Measurements from ENCODE around the gene EMP2.
"Not testable (repeated sequence)": the region's sequence is repeated elsewhere in the genome, so short reads cannot be mapped to it uniquely, and the experiment has no call there.

EMP2 gene, protein sequence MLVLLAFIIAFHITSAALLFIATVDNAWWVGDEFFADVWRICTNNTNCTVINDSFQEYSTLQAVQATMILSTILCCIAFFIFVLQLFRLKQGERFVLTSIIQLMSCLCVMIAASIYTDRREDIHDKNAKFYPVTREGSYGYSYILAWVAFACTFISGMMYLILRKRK

DNA sequence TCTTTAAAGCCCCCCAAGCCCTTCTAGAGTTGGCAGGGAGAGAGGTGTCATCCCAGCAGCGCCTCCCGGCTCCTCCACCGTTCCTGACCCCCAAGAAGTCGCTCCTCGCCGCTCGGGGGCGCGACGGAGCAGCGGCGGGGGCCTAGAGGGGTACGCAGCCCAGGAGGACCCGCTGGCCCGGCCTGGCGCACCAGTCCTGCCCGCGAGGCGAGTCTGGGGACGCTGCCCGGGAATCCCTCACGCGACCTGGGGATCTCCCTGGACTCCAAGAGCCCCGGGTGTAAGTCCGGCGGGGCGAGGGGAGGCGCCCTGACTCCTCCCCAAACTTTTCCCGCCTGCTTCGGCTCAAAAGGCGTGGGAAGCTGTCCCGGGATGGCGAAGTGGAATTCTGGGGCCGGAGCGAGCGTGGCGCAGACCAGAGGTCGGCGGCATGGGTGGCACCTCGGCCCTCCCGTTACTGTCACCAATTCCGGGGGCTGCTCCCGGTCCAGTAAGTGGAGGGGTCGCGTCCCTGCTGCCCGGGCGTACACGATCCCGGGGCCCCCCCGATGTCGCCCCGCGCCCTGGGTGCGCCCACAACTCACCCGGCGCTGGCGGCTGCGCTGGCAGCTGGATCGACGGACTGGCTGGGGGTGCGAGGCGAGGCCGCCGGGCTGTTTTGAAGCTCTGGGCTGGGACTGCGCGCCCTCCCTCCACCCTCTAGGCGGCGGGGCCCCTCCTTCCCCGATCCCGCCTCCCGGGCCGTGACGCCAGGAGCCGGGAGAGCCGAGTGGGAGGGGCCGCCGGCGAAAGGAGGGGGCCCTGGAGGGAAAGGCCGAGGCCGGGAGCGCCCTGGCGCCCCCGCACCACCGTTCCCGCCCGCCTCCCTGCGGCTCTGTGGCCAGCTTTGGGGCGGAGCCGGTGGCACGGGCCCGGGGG, at the start of gene EMP2:
Gene EMP2, minus strand, starts transcription at position 634 of the 918 bp plus-strand sequence. CDS start 32,981 bp downstream, outside the sequence.
- no peak for DNase-seq

DNA sequence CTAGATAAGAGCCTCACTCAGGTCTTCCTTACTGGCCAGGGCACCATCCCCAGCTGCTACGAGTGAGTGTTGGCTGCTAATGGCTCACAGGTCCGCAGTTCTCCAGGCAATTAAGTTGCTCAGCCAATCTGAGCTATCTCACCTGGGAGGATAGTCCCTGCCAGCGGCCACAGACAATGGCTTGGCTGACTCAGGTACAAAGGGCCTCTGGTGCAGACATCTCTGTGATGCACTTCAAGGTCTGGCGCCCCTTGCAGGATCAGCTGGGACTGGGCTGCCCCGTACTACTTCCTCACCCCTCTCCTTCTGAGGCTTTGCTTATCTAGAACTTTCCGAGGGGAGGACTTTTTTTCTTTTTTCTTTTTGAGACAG, 49.2 kb upstream of the EMP2 start:
- DNase-seq: no peak

DNA sequence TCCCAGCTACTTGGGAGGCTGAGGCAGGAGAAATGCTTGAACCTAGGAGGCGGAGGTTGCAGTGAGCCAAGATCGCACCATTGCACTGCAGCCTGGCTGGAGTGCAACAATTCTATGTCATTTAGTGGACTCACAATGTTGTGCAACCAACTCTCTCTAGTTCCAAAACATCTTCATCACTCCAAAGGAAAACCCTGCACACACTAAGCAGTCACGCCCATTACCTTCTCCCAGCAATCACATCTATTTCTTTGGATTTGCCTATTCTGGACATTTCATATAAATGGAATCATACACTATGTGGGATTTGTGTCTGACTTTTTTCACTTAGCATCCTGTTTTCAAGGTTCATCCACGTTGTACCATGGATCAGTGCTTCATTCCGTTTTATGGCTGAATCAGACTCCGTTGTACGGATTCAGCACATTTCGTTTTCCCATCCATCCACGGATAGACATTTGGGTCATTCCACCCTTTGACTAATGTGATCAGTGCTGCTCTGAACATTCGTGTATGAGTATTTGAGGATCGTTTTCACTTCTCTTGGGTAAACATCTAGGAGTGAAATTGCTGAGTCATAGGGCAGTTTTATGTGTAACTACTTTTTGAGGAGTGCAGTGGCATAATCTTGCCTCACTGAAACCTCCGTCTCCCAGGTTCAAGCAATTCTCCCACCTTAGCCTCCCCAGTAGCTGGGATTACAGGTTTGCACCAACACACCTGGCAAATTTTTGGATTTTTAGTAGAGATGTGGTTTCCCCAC, 45.4 kb upstream of the EMP2 start:
- DNase-seq: no peak

DNA sequence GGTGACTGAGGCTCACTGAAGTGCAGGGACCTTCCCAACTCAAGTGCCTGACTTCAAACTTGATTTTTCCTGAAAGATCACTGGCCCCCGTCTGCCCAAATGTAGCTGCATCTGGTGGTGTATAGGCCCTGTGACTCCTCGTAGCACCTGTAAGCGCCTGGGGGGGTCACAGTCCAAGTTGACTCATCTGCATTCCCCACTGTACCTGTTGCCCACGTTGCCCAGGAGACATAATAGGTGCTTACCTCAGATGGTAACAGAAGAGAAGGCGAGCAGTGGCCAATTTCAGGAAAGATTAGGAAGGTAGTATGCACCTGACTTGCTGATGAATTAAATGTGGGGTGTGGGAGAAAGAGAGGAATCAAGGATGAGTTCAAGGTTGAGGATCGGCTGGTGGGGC, 44.1 kb upstream of the EMP2 start:
- no peak for DNase-seq

DNA sequence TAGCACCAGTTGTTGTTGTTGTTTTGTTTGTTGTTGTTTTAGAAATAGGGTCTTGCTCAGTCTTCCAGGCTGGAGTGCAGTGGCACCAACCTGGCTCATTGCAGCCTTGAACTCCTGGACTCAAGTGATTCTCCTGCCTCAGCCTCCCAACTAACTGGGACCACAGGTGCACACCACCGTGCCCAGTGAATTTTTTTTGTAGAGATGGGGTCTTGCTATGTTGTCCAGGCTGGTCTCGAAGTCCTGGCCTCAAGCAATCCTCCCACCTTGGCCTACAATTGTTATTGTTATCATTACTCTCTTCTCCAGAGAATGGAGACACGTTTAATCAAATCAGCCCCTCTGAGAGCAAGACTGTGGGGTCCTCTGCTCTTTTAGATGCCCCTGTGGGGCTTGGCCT, 42.7 kb upstream of the EMP2 start:
- no peak for DNase-seq

DNA sequence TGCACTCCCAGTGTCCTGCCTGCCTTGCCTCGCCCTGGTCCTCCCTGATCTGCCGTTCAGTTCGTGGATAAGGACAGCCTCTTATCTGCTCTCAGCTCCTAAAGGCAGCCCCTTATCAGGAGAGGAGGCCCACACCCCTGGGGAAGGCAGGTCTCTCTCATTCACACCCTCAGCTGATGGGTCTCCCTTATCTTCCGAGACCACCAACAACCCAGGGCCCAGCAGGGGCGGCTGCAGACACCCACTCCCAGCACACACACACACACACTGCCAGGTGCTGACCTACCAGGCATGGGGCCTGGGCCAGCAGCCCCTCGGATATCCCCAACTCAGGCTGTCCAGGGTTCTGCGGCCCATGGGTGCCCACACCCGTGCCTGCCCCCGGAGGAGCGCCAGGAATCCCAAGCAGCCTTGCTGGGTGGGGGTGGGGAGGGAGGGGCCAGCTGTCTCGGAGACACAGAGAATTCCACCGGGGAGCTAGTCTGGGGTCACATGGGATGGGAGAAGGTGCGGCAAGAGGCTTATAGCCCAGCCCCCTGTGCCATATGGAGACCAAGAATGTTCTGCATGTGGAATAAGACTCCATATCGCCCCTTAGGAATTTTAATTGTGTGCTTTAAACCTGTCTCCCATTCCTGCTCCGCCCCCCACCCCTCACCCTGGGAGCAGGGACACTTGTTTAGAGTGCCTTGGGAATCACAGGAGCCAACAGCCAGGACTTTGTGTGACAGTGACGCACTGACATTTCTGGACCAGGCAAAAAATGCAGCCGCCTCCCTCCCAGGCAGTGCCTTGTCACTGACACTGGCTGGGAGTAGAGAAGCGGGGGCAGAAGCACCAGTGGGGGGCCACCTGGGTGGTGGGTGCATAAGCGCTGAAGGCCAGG, 41.9 kb upstream of the EMP2 start:
- no peak for DNase-seq

DNA sequence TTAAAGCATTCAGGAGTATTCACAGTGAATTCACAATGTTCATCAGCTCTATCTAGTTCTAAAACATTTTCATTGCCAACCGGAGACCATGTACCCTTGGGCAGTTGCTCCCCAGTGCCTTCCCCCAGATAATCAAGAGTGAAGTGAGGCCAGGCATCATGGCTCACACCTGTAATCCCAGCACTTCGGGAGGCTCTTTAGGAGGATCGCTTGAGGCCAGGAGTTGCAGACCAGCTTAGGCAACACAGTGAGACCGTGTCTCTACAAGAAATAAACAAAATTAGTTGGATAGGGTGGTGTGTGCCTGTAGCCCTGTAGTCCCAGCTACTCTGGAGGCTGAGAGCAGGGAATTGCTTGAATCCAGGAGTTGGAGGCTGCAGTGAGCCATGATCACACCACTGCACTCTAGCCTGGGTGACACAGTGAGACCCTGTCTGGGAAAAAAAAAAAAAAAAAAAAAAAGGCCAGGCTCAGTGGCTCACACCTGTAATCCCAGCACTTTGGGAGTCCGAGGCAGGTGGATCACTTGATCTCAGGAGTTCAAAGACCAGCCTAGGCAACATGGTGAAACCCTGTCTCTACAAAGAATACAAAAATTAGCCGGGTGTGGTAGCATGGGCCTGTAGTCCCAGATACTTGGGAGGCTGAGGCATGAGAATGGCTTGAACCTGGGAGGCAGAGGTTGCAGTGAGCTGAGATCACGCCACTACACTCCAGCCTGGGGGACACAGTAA, 41.0 kb upstream of the EMP2 start:
- DNase-seq: not testable (repeated sequence)

DNA sequence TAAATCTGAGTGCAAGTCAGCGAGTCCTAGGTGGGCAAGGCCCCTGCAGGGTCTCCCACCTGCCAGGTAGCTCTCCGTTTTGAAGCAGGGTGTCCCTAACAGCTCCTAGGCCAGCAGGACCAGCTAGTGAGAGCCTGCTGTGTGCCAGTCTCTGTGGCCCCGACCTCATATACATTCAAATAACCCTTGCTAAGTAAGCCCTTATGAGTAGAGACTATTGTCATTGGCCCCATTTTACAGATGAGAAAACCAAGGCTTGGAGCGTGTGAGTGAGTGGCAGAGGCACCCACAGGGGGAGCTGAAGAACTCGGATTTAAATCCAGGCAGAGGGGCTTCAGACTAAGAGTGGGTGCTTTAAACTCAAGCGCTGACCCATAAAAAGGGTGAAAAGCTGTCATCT, 39.7 kb upstream of the EMP2 start:
- no peak for DNase-seq

DNA sequence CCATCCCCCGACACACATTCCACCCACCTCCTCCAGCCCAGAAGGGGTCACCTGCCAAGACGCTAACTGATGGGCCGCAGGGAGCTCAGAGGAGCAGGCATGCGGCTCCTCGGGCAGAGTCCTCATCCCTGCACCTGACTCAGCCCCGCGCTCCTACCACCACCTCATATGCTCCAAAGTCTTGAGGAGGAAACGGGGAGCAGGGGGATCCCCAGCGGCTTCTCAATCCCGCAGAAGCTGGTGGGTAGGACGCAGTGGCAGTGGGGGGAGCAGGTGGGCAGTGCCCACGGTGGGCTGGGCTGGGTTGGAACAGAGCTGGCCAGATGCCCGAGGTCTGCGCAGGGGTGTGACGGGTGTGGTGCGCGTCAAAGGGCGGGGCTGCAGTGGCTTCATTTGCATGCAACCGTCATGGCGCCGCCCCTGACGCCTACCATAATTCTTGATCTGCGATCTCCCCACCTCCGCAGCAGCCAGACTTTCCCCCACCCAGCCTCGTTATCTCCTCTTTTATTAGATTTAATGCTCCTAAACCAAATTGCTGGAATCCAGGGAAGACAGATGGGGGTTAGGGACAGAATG, 39.0 kb upstream of the EMP2 start:
- no peak for DNase-seq

DNA sequence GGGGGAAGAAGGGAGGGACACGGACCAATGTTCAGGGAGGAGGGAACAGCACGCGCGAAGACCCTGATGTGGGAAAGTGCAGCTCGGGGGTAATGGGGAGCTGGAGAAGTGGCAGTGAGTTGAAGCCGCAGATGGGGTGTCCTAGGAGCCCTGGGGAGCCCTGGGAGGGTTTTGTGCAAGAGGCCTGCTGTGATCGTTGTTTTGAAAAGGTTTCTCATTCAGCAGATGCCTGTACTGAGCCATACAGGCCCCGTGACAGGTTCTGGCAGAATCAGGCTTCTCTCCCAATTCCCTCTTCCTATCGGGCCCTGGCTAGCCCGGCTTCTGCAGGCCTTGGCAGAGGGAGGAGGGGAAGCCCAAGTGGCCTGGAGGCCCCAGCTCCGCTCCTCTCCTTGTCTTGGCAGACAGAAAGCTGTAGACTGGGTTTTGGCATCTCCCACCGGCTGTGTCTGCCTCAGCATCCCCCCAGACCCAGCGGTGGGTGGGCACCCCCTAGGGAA, 38.4 kb upstream of the EMP2 start:
- DNase-seq: no peak

DNA sequence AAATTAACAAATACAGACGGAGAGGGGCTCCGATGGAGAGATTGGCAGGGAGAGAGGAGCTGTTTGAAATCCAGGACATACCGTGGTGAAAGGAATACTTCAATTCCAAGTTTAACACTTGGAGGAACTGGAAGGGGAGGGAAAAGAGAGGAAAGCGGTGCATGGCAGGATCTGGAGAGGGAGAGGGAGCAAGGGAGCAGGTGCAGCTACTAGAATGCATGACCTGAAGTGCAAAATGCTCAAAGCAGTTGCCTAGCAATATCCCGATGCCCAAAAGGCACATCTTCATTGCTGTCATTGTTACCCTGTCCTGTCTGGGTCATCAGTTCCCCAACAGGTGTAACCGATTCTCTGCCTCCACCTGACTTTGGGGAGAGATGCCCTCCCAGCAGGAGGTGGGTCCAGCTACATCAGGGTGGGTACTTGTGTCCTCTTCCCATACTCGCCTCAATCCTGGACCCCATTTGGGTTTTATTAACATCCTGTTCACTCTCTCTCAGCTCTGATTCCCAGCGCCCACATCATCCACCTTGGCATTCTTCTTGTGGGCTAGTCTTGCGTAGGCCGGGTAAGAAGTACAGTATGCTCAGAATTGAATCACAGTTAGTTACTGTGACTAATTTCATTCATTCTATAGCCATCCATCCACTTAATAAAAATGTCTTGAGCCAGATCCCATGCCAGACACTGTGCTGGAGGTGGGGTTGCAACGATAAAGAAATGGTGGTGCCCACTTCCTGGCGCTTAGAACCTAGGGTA, 37.4 kb upstream of the EMP2 start:
- DNase-seq: no peak

DNA sequence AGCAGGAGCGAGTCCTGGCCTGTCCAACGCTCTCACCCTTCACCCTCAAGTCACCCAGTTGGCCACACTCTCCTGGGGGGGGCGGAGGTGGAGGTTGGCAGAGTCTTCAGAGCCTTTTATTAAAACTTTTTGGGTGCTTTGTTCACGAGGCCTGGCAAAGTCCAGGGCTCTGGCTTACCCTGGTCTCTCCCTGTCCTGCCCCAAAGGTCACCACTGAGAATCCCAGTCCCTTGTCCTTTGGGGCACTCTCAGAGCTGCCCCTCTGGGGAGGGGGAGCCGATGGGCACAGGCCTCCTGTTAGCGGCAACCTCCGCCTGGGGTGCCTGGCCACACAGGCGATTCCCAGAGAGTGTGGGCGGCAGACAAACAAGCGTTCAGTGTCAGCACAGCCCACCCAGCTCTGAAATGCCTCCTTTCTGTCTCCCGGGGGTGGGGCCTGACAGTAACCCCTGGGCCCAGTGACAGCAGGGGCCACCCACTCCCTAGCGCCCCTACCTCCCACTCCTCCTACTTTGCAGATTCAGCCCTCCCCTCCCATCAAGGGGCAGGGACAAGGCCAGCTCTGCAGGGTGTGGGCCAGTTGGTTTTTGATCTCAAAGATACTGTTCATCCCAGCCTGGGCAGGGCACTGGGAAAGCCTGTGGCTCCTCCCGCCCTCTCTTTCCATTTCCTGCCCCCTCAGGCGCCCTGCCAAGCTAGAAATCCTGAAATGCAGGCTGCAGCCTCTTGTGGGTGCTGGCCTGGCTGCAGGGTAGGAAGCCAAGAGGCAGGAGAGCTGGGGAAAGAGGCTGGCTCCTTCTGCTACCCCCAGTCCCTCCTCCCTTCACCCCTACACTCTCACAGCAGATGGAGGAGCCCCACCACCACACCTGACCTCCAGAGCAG, 36.6 kb upstream of the EMP2 start:
- DNase-seq: no peak

DNA sequence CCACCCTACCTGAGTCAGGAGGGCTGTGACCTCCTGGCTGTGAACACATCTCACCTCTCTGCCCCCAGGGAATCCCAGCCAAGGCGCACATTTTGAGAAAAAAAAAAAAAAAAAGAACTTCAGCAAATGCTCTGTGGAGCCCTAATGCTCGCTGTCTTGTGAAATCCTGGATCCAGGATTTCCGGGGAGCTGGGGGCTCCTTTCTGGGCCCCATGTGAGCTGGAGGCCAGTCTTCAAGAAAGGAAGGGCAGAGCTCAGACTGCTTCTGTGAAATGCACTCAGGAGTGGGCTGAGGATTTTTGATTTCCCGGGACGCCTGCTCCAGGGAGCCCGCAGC, 36.0 kb upstream of the EMP2 start:
- no peak for DNase-seq

DNA sequence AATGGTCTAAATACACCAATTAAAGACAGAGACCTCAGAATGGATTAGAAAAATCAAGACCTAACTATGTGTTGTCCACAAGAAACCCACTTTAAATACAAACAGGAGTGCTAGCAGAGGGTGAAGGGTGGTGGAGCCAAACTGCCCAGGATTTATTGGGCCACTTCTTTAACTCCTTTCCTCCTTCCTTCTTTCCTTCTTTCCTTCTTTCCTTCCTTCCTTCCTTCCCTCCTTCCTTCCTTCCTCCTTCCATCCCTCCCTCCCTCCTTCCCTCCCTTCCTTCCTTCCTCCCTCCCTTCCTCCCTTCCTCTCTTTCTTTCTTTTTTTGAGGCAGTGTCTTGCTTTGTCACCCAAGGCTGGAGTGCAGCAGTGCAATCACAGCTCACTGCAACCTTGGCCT, 34.3 kb upstream of the EMP2 start:
- DNase-seq: no peak

DNA sequence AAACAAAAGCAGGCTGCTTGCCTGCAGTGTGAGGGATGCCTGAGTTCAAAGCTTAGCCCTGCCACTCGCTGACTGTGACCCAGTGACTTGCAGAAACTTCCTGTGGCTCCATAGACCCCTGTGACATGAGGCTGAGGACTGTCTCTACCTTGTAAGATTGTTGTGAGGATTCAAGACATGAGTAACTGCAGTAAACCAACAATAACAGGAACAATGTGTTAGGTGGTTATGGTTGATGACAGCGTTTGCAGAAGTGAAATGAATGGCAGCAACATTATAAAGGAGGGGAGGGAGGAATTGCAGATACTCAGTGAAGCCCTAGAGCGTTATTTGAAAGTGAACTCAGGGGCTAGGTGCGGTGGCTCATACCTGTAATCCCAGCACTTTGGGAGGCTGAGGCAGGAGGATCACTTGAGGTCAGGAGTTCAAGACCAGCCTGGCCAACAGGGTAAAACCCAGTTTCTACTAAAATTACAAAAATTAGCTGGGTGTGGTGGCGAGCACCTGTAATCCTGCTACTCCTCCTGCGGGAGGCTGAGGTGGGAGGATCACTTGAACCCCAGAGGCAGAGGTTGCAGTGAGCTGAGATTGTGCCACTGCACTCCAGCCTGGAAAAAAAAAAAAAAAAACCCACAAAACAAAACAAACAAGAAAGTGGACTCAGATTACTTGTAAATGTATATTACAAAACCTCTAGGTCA, 33.5 kb upstream of the EMP2 start:
- no peak for DNase-seq

DNA sequence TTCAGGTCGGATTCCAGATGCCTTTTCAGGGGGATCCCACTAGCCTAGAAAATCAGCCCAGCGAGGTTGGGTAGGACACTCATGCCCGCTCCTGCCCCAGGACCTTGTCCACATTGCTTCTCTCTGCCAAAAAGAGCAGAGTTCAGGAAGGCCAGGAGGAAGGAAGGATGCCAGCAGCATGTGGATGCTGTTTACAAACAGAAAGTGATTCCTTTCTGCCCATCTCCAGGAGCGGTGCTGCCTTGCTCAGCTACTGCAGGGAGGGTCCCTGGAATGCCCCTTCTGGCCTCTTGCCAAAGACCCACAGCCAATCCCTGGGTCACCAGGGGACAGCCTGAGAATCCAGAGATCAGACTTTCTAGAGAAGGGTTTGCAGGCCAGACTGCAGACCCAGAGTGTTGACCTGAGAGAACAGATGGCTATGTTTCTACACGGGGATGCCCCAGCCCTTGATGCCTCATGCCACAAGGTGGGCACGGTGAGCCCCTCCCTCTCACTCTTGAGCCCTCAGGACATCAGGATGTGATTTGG, 32.3 kb upstream of the EMP2 start:
- DNase-seq: no peak

DNA sequence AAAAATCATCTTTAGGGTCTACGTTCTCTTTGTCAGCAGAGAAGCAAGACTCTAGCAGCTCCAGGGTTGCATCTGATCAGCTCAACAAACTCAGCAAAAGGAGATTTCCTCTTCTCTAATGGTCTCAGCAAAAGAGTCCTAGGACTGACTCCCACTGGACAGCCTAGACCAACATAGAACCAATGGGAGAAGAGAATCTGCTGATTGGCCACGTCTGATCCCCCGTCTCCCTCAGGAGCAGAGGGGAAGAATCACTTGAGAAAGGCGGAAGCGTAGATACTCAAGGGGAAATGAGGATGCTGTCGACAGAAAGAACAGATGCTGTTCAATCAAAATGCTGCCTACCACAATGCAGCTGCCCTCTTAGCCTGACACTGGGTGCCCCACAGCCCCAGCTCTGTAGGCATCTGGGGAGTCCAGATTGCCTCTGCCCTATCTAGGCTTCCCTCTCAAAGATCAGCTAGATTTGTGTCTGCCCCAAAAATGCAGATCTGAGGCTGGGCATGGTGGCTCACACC, 31.5 kb upstream of the EMP2 start:
- no peak for DNase-seq

DNA sequence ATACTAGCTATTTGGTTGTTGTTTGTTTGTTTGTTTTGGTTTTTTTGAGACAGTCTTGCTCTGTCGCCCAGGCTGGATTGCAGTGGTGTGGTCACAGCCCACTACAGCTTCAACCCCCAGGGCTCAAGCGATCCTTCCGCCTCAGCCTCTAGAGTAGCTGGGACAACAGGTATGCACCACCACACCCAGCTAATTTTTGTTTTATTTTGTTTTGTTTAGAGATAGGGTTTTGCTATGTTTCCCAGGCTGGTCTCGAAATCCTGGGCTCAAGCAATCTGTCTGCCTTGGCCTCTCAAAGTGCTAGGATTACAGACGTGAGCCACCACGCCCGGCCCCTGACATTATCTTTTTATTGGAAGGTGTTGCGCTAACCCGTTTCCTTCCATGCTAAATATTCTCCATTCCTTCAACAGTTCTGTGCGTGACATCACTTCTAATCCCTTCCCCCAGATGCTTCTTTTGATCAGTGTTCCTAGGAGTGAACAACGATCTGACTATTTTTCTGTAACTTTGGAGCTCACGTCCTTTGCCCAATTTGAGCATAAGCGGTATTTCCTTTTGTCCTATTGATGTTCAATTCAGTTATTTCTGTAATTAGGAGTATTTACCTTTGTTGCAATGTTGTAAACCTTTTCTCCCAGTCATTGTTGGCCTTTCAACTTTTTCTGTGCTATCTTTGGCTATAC, 30.2 kb upstream of the EMP2 start:
- DNase-seq: no peak

All from activated CD4-positive, alpha-beta T cell treated with anti-CD3 and anti-CD28 coated beads, Interleukin-2, amount 50 U/mL, for 4 hours (primary cell).